NCI-H1417 treated with DMSO at 0.1 percent for 48 hours (cell line): ENCODE measurements around the gene MUC16.

Source experiments
- DNase-seq: peaks from one replicate; lab custom pipeline; 2025; lab: John Stamatoyannopoulos, UW

The MUC16 gene

DNA sequence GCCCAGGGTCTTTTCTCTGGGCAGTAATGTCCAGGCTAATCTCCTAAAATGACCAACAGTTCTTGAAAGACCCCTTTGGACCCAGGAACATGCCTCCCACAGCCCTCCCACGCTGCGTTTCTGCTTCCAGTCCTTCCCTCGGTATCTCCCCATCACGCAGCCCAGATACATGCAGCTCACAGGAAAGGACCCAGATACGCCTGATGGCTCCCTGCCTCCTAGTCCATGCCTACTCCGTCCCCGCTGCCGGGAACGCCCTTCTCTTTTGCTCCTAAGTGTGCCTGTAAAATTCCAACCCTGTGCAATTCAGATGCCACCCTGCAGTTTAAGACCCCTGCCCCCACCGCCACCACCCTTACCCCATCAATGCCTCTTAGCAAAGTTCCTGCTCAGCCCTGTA lies 778 bp downstream of the MUC16 start:
- DNase-seq: no peak

DNA sequence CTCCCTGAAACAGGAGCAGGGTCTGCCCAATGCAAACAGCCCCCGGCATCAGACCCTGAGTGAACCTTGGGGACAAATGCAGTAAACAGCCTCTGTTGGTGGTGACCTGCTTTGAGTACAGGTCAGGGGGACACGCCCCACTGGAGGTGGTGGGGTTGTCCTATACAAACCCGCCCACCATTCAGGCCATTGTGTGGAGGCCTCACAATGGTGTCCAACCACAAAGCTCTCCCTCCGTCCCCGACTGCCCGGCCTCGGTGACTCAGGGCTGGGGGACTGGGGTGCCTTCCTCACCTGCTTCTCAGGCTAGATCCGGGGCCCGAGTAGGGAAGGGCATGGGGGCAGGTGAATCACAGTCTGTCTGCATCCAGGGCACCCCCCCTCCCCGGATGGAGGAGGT lies 1.5 kb downstream of the MUC16 start:
- DNase-seq: no peak

- no peak for DNase-seq
Observed at GRCh38 chr19:9000933-9001332, 9.3 kb downstream of the MUC16 start.

GRCh38 chr19:8988204-8988603 lies 22.0 kb downstream of the MUC16 start:
- no peak for DNase-seq

- no peak for DNase-seq
Observed at GRCh38 chr19:8986296-8986695, 23.9 kb downstream of the MUC16 start.

DNA sequence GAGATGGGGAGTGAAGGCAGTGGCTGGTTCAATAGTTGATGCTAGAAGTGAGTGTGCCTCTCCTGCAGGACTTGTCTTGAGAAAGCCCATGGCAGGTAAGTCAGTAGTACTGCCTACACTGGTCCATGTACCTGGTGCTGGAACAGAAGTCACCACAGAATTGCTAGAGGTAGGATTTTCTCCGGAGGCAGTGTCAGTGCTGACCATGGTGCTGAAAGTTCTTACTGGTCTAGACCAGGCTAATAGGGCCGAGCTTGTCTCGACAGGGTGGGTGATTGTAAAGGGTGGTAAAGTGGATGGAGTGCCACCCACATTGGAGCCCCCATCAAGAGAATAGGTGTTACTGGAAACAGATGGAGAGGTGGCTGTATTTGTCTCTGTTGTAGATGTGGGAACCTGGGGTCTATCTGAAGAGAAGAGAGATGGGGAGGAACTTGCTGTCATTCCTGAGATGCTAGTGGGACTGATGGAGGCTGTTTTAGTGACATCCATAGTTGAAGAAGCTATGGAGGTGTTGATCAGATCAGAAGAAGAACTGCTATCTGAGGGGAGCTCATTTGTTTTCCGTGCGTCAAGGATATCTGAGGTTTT lies 36.6 kb downstream of the MUC16 start:
- DNase-seq: no peak

GRCh38 chr19:8965887-8966286 lies 44.3 kb downstream of the MUC16 start:
- DNase-seq: no peak
